ENCODE data around the gene ATP1A1.

- TF ChIP-seq ARNT (IDR thresholded peaks at IDR 0.05) (no peak), FOXA1 (IDR thresholded peaks at IDR 0.05) (no peak), NFRKB (IDR thresholded peaks at IDR 0.05) (no peak), FOXM1 (IDR thresholded peaks at IDR 0.05; ENCODE audit: borderline replicate concordance) (no peak), PKNOX1 (IDR thresholded peaks at IDR 0.05) (no peak), L3MBTL2 (conservative IDR thresholded peaks at IDR 0.05) (no peak), HDGF (IDR thresholded peaks at IDR 0.05; ENCODE audit: borderline replicate concordance) (no peak), LEF1 (IDR thresholded peaks at IDR 0.05; ENCODE audit: borderline replicate concordance) (no peak), SP1 (IDR thresholded peaks at IDR 0.05) (no peak), TARDBP (IDR thresholded peaks at IDR 0.05) (no peak), ELF4 (IDR thresholded peaks at IDR 0.05) (no peak), BHLHE40 (IDR thresholded peaks at IDR 0.05; ENCODE audit: borderline replicate concordance) (no peak), CTBP1 (IDR thresholded peaks at IDR 0.05; ENCODE audit: borderline replicate concordance) (no peak)
These were observed 42.2 kb downstream of the ATP1A1 start for GRCh38 chr1:116415200-116415698.
